HL-60 (cell line): ENCODE data around the gene TNRC18.
A peak's percentile ranks its signal among the peaks of the same experiment; 100 is the strongest.

Experiments
- DNase-seq, 2 experiments: peaks; one replicate each; pipeline ENCODE4 v3.0.0-alpha.2; 2010 to 2020; ENCODE audit warnings: low read depth in 1 of 2, low spot score in 1 of 2
- H3K27ac ChIP-seq: fragments of 250-450 bp; sonication (Bioruptor Pico); replicated peaks from 2 replicates; pipeline ENCODE4 v1.5.1; 2020; ENCODE audit warnings: mild to moderate bottlenecking, moderate library complexity
- H3K27me3 ChIP-seq: fragments of 250-450 bp; sonication (Bioruptor Pico); 2 replicates; pipeline ENCODE4 v1.5.1; 2021; ENCODE audit warnings: mild to moderate bottlenecking, moderate library complexity; ENCODE audit not compliant: insufficient read depth, poor library complexity, severe bottlenecking
- H3K4me3 ChIP-seq: replicated peaks from 2 replicates; pipeline ENCODE4 v1.5.1; 2011; ENCODE audit warnings: mild to moderate bottlenecking, control low read depth, low read length; ENCODE audit not compliant: insufficient read depth
- CTCF ChIP-seq: IDR thresholded peaks from one replicate; pipeline ENCODE4 v1.5.1; 2011; ENCODE audit warnings: low read length, control low read depth, inconsistent platforms; ENCODE audit not compliant: insufficient read depth
- GABPA ChIP-seq: IDR thresholded peaks from 2 replicates; pipeline ENCODE4 v1.6.1; 2012; ENCODE audit warnings: low read depth
- POLR2AphosphoS5 ChIP-seq: IDR thresholded peaks from 2 replicates; pipeline ENCODE4 v1.6.1; 2012; ENCODE audit warnings: low read depth
- REST ChIP-seq: IDR thresholded peaks from 2 replicates; pipeline ENCODE4 v1.6.1; 2012; ENCODE audit warnings: low read depth; ENCODE audit not compliant: insufficient replicate concordance
- SPI1 ChIP-seq: IDR thresholded peaks from 2 replicates; pipeline ENCODE4 v1.6.1; 2012; ENCODE audit warnings: low read depth, mild to moderate bottlenecking, borderline replicate concordance

TNRC18 gene

DNA sequence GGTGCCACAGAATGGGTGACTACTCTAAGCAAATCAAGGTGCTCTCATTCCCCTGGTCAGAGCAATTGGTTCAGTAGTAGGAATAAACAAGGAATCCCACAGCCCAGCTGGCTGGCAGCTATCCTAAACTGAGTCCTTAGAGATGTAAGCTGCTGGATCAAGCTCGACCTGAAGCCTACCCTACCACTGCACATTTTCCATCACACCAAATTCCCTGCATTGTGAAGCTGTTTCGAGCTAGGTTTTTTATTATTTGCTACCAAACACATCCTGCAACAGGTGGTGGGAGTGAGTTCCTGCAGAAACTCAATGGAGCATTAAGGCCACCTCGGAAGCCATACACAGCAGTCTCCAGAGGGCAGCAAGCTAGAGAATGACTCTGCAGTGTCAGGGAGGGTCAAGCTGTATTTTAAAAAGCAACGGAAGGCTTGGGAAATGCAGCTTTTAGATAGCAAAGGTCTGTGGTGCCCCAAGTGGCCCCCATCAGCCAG, 33.7 kb upstream of the TNRC18 start:
- DNase-seq, result no peak
- no peak overlapping the region for H3K4me3 ChIP-seq
- H3K27me3 ChIP-seq, result no peaks in the 10 kb centered on the region
- peak overlapping the region; percentile 89 for H3K27ac ChIP-seq
- TF ChIP-seq POLR2AphosphoS5 (no peak), CTCF (no peak), GABPA (no peak), SPI1 (no peak), REST (no peak)

DNA sequence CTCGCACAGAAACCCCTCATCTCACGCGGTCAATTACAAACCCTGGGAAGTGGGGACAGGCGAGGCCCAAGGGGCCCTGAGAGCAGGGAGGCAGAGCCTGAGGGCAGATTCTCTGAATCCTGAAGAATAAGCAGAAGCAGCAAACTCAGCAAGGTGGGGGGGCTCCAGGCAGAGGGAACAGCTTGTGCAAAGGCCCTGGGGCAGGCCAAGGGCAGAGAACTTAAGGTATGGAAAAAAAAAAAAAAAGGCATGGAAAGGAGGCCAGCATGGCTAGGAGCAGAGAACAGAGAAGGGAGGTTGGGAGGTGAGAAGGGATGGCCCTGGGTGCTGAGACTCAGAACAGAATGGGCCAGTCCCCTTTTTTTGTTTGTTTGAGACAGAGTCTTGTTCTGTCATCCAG, 32.8 kb upstream of the TNRC18 start:
- TF ChIP-seq GABPA, result no peak
- TF ChIP-seq SPI1, result no peak
- no peak for TF ChIP-seq REST
- no peak for TF ChIP-seq POLR2AphosphoS5
- no peak for TF ChIP-seq CTCF
- no peak overlapping the region; the same call in 1 of the 2 replicates for H3K27ac ChIP-seq
- no peak overlapping the region for H3K4me3 ChIP-seq
- no peaks in the 10 kb centered on the region for H3K27me3 ChIP-seq
- no peak for DNase-seq

DNA sequence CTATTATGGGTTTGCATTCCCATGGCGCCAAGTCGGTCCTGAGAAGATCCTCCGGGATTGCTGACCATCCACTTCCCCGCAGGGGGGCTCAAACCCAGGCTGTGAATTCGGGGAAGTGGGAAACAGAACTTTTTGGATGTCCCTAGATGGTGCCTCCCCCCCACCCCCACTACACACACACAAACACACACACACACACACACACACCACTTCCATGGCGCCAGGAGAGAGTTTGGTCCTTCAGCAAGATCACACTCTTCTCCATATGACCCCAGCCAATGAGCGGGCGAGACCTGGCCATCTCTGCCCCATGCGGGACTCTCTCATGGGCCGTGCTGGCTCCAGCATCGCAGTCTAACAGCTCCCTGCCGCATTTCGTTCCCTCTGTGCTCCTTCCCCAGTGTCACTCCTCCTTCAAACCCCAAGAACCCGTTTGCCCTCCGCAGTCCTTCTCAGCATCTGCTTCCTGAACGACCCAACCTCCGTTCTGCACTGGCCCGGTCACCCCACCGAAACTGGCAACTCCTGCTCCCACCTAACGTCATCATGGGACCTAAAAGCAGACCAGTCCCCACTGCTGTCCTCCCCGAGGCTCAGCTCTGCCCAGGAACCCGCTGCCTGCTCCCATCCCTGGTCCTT, 32.1 kb upstream of the TNRC18 start:
- no peak for DNase-seq
- TF ChIP-seq SPI1 (no peak), CTCF (no peak), REST (no peak), POLR2AphosphoS5 (no peak), GABPA (no peak)
- Histone ChIP-seq H3K27ac (no peak overlapping the region), H3K4me3 (no peak overlapping the region), H3K27me3 (no peaks in the 10 kb centered on the region)
